HL-60/S4 treated with retinoic acid at 250 ng/mL for 4 days and 3 days (cell line): ENCODE measurements around the gene TTLL5.

Experiments
- in situ Hi-C: fragments of 300-500 bp; cut with MboI; formaldehyde crosslinking; loops from 2 replicates; pipeline ENCODE4 v1.7.0; 2022; ENCODE audit warnings: low sequenced_read_pairs

TTLL5 gene, protein sequence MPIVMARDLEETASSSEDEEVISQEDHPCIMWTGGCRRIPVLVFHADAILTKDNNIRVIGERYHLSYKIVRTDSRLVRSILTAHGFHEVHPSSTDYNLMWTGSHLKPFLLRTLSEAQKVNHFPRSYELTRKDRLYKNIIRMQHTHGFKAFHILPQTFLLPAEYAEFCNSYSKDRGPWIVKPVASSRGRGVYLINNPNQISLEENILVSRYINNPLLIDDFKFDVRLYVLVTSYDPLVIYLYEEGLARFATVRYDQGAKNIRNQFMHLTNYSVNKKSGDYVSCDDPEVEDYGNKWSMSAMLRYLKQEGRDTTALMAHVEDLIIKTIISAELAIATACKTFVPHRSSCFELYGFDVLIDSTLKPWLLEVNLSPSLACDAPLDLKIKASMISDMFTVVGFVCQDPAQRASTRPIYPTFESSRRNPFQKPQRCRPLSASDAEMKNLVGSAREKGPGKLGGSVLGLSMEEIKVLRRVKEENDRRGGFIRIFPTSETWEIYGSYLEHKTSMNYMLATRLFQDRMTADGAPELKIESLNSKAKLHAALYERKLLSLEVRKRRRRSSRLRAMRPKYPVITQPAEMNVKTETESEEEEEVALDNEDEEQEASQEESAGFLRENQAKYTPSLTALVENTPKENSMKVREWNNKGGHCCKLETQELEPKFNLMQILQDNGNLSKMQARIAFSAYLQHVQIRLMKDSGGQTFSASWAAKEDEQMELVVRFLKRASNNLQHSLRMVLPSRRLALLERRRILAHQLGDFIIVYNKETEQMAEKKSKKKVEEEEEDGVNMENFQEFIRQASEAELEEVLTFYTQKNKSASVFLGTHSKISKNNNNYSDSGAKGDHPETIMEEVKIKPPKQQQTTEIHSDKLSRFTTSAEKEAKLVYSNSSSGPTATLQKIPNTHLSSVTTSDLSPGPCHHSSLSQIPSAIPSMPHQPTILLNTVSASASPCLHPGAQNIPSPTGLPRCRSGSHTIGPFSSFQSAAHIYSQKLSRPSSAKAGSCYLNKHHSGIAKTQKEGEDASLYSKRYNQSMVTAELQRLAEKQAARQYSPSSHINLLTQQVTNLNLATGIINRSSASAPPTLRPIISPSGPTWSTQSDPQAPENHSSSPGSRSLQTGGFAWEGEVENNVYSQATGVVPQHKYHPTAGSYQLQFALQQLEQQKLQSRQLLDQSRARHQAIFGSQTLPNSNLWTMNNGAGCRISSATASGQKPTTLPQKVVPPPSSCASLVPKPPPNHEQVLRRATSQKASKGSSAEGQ (N-terminal part only)

DNA sequence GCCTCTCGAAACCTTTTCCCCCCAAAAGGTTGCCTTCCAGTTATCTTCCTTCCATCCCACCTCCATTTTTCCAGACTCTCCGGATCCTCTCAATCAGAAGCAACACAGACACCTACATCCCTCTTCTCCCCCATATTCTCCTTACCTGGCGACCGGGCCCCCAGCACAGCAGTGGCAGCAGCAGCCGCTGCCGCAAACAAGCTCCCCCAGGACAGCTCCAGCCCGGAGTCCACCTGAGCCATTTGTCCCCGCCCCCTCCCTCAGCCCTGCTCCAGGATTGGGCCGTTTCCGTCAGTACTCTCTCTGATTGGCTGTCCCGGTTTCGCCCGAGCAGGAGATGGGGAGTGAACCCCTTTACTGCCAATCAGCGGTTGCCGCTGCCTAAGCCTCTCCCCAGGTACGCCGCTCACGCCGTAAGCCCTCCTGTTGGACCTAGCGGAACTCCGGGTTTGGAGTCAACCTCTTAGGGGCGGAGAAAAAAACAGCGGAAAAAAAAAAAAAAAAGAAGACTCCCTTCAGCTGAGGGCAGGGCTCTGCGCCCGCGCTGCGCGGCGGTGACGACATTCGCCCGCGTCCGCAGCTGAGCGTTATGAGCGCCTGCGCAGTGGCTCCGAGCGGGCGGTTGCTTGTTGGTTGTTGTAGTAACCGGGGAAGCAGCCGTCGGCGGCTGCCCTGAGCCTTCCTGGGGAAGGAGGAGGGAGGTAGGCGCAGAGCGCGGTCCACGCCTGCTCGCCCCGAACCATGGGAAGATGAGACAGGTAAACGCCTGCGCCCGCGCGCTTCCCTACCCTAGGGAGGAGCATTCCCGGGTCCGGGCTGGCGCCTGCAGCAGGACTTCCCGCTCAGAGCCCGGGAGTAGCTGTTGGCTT lies at the start of gene TTLL5, which contains the start of gene ERG28:
TTLL5 (plus strand) TSS at position 617 of the 869 bp plus-strand sequence. CDS start 1,904 bp downstream, outside the sequence.
ERG28 (minus strand) TSS at position 247 of the 869 bp plus-strand sequence. CDS start 3,374 bp downstream, outside the sequence.
- in situ Hi-C loops, result loop anchor here (25.0 kb wide), 1 partner anchor 349 kb away; no protein-coding TSS in a partner anchor

DNA sequence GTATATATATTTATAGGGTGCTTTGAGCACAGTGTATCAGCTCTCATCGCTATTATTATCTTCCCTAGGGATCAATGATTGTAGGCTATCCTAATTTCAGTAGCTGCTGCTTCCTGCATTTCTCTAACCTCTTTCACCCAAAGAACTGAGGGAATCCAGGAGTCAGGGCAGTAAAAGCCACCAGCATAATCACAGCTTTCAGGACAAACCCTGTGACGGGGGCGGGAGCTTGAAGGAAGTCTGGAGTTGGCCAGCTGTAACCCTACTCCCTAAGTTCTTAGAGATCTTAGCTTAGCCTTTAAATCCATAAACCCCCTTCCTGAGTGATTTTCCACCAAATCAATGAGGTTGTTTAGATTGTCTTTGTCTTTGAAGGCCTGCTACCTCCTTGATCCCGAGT lies 48.9 kb upstream of the TTLL5 start:
- in situ Hi-C loops, result no loop called here

DNA sequence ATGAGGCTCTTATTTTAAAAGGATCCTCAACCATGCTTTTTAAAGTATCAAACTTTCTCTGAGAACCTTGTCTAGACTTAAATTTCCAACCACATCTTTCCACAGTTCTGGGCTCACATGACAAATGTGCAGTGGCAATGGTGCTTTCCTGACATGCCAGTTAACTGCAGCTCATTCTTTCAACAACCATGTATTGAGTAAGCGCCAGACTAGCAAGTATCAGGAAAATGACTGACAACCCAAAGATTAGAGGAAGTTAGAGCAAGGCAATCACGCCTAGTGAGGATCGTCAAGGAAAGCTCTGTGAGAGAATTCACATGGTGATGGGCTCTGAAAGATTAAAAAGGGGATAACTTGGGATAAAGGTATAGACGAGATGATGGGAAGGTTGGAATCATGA lies 46.9 kb upstream of the TTLL5 start:
- in situ Hi-C loops, result no loop called here

DNA sequence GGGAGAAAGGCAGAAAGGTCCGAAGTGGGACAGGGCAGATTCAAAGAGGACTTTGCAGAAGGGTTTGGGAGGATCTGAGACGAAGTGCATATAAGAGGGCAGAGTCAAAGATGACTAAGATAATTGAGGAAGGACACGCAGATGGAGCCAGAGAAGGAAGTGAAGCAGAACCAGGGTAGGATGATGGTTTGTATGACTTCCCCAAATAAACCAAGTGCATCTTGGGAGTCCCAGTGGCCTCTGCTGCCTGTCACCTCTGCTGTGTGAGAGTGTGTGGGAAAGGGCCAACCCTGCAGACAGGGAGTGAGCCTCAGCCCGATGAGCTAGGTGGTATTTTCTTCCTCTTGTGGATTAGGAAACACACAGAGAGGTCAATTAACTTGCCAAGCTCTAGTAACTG lies 45.8 kb upstream of the TTLL5 start:
- in situ Hi-C loops, result no loop called here

DNA sequence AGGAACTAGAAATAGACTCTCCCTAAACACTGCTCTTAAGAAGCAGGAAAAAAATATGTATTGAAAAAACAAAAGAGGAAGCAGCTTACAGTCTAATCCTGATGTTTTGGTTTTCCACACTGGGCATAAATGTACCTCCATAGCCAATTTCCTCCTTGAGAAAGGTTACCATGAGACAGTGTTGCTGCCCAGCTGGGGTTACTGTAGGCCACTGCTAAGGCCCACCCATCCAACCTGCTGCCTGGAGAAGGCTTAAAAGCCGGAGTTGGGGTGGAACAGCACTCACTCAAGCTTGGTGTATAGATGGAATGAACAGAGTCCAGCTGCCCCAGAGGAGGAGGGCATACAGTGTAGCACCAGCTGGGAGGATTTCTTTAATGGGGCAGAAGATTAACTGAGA lies 41.5 kb upstream of the TTLL5 start:
- in situ Hi-C loops, result no loop called here

DNA sequence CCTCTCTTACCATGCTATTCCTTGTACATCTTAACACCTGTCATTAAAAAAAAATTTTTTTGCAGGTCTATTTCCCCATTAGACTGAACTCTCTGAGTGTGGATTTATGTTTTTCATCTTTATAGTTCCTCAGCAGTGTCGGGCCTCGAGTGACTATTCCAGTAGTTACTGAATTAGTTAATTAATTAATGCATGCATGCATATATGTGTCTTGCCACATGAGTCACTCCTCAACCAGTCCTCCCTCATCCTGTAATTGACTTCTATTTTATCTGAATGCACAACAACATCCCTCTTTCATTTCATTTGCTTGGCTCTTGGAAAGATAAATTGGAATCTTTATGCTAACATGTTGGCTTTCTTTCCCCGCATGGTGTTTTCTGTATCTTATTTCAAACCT lies 36.0 kb upstream of the TTLL5 start:
- in situ Hi-C loops, result no loop called here

DNA sequence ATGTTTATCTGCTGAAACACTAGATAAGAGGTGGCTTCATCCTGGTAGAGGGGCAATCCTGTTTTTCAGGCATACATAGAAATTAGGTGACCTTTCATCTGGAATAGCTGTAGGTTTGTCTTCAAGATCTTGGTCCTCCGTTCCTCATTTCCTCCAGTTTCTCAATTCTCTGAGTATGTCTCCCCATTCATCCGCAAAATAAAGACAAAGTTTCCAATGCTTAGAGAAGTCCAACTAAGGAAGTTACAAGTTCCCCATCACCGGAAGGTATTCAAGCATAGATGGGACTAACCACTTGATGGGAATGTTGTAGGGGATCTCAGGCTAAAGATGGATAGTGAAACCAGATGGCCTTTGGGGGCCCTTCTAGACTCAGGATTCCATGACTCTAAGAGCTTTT lies 34.6 kb upstream of the TTLL5 start:
- in situ Hi-C loops, result no loop called here

DNA sequence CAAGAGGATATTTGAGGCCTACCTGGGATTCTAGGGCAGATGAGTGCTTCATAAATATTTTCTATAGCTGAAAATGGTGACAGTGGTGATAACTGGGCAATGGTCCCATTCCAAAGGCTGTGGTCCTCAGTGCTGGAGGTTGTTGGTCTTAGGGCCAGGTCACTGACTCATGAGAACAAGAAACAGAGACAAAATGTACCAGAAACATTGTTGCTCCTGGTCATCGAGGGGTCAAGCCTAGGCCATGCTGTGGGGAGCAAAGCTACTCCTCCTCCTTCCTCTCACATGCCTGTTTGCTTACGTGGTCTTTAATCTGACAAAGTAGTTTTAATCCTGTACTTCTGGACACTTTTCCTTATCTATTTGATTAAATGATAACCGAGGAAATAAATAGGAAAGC lies 34.2 kb upstream of the TTLL5 start:
- in situ Hi-C loops, result no loop called here

DNA sequence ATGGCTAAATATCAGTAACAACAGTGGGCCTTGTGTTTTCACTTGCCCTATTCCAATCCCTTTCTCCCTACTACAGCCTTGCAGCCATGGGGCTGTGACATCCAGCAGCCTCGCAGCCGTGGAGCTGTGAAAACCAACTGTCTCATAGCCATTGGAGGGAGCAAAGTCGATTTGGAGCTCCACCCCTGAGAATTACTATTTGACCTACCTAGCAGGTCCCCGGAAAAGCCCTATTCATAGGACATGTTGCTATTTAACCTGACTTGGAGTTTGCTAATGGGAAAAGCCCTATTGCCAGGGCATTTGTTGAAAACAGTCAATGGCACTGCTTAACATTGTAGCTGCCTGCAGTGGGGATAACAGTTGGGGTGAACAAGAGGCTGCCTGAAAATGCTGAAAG lies 33.6 kb upstream of the TTLL5 start:
- in situ Hi-C loops, result no loop called here

DNA sequence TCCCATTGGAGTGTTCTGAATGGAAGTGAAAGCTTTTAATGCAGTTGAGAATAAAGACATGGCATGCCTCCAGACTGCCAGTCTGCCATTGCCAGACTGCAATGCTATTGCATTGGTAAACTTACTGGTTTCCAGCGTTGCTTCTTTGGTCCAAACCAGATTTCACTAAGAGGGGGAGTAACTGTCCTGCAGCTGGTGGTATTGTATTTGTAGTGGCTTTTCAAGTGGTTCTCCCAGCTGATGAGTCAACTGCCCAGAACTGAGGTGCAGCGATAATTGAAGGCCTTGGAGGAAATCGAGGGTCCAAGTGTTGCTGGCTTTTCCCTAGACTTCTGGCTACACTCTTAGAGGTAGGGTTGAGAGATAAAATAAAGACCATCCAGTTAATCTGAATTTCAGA lies 32.2 kb upstream of the TTLL5 start:
- in situ Hi-C loops, result no loop called here

DNA sequence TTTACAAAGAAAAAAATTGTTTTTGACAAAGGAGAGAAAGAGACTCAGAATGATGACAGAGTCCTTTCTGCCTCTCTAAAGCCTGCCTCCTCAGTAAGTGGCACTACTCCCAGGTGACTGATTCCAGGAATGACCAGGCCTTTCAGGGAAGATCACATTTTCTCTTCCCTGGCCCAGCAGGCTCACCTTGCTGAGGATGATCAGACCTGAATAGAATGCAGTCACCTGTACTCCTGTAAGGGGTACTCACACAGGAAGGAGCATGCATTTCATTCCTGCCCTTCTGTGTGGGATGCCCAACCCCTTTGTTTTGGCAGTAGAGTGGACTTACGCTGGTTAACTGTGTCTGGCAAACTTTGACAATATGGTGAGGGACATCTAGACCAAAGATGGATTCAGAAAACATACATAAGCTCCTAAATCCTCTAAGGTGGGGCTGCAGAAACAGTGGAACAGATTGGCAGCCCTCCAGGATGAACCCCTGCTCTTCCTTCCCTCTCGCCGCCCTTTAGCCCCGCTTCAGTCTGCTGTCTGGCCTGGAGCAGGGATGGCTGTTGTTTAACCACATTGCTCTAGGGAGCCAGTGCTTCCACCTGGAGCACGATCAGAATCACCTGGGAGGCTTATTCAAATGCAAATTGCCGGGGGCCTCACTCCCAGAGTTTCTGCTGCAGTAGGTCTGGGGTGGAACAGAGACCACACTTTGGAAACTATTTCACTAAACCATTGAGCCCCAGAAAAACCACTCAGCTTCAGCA lies 30.2 kb upstream of the TTLL5 start:
- in situ Hi-C loops, result no loop called here

DNA sequence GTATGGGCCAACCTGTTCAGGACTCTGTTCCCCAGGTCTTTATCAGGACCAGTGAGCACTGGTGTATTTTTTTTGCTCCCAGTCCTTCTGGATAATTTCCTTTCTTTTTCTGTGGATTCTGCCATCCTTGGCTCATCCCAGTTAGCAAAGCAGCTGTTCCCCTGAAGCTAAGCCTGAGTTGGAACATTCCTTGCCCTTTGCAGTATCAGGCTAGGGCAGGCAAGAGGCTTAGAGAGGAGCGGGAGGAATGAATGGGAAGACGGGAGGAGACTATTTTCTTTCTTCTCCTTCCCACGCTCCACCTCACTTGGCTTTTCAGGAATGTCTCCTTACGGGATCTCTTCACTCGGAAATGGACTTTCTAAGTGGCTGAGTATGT lies 29.6 kb upstream of the TTLL5 start:
- in situ Hi-C loops, result no loop called here

DNA sequence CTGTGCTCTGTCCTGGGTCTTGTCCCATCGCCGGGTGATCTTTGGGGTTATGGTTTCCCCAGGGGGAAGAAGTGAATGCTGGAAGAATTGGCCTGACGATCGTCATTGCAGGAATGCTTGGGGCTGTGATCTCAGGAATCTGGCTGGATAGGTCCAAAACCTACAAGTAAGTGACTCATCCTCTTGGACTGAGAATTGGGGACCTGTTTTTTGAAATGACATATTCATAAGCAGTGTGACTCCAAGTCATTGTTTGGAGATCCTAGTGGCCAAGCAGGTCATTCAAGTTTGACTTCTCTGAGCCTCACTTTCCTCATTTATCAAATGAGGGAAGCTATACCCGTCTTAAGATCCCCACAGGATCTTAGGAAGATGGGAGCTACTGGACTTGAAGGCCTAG lies 26.2 kb upstream of the TTLL5 start:
- in situ Hi-C loops, result no loop called here

DNA sequence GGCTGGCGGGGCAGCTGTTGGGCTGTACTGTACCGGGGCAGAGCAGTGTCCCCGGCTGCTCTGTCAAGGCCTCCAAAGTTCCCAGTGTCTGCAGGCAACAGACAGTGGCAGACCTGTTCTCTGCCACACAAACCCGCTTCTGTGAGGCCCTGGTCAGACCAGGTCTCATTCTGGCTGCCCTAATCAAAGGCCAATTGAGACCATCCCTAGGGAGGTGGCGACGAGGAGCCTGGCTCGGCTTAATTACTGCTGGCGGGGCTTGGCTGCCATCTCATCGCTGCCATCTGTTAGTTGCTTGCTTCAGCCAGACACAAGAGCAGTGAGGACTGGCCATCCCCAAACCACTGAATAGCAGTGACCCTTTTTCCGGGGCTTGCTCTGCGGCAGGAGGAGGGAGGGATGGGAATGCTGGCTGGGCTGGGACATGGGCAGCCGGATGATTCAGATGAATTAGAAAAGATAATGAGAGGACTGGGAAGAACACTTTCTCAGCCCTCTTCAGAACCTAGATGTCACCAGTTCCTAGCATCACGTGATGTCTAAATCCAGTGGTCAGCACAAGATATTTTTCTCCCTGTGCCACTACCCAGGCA lies 24.9 kb upstream of the TTLL5 start:
- in situ Hi-C loops, result no loop called here

DNA sequence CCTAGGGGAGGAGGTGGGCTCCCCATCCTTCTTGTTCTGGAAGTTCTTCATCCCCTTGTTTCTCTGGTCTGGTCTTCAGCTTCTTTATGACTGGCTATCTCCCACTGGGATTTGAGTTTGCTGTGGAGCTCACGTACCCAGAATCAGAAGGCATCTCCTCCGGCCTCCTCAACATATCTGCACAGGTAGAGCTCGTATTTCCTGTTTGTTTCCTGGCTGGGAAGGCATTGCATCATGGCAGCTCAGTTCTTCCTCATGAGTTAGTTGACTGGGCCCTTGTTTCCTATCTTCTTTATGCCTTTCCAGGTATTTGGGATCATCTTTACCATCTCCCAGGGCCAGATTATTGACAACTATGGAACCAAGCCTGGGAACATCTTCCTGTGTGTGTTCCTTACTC lies 20.2 kb upstream of the TTLL5 start:
- in situ Hi-C loops, result no loop called here

DNA sequence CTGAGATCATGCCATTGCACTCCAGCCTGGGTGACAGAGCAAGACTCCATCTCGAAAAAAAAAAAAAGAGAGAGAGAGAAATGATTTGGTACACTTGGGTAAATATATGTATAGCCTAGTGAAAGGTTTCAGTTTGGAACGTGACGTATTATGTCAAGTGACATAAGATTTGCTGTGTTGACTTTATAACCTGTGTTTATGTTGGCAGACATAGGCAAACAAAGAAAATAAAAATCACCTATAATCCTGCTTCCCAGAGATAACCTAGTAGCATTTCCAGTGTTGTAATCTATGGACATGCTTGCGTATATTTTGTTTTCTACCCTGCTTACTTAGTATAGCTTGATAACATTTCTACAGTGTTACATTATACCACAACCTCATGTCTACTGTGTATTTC lies 17.1 kb upstream of the TTLL5 start:
- in situ Hi-C loops, result no loop called here

DNA sequence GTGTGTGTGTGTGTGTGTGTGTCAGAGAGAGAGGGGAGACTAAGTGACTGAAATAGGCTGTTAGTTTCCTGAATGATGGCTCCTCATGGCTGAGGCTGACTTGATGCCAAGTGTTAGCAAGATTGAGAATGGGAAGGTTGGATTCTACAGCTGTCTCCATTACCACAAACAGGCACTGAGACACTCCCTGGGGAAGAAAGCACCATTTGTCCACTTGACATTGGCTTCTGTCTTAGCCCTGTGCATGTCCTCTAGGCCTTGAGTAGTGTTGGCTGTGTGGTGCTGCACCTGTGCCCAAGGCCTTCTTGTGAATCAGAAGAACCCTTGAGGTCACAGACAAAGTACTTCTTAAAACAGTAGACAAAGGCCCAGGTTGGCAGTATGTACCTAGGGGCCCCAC lies 16.0 kb upstream of the TTLL5 start:
- in situ Hi-C loops, result no loop called here

DNA sequence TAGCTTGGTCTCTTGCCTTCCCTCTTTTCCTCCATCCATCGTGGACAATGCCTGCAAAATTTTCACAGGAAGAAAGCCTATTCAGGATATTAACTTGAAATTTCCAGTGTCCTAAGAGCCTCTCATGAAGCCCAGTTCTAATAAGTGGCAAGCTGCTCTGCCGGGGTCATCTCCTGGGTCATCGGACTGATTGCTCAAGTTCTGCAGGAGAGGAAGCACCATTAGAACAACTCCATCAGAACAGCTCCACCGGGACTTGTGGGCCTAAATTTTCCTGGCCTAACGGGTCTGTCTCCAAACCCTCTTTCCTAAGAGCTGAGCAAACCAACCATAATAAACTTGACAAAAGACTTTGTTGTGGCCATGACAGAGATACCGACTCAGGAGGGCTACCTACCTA lies 14.3 kb upstream of the TTLL5 start:
- in situ Hi-C loops, result no loop called here

DNA sequence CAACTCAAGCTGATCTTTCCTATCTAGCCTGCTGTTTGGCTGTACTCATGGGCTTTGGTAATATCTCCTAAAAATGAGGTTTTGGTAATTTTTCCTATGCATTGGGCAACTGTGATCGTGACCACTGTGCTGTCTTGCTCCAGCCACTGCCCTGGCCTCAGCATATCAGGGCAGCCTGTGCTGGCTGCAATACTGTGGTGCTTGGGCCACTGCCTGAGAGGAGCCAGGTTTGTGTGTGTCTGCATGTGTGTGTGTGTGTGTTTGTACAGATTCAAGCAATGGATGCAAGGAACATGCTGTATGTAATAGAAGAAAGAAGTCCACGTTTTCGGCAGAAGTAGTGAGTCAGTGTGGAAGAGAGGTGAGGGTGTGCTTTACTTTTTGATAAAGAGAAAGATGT lies 13.4 kb upstream of the TTLL5 start:
- in situ Hi-C loops, result no loop called here
